ENCODE measurements around the gene ARL15.

The ARL15 gene

DNA sequence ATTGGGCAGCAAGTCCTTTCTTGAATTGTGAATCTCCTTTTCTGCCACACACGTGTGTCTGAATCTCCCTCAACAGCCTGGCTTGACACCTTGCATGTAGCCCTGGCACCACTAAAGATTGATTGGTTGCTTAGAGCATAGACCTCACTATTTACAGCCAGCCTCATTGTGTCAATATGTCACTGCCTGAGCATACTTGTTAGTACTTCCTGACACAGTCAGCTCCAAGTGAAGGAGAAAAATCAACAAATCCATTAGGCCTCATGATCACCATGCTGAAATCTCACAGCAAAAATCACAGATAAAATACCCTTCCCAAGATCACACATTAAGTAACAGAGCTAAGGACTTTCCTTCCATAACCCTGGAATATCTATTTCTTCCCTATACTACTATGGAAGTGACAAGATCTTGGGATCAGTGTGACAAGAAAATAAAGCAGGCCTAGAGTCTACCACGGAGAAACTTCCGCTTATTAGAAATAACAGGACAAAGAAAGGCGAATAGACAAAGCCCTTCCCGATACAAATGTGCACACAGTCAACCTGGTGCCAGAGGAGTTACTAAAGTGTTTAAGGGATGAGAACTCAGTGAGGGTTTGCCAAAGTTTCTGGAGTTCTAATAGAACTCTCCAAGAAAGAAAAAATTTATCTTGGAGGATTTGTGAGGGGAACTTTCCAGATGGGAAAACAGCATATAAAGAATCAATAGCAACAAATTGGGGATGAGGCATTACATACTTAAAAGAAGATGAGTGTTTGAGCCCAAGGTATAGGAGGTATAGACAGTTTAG lies 5.6 kb upstream of the ARL15 start:
- DNase-seq (ENCODE audit: low spot score): no peak

DNA sequence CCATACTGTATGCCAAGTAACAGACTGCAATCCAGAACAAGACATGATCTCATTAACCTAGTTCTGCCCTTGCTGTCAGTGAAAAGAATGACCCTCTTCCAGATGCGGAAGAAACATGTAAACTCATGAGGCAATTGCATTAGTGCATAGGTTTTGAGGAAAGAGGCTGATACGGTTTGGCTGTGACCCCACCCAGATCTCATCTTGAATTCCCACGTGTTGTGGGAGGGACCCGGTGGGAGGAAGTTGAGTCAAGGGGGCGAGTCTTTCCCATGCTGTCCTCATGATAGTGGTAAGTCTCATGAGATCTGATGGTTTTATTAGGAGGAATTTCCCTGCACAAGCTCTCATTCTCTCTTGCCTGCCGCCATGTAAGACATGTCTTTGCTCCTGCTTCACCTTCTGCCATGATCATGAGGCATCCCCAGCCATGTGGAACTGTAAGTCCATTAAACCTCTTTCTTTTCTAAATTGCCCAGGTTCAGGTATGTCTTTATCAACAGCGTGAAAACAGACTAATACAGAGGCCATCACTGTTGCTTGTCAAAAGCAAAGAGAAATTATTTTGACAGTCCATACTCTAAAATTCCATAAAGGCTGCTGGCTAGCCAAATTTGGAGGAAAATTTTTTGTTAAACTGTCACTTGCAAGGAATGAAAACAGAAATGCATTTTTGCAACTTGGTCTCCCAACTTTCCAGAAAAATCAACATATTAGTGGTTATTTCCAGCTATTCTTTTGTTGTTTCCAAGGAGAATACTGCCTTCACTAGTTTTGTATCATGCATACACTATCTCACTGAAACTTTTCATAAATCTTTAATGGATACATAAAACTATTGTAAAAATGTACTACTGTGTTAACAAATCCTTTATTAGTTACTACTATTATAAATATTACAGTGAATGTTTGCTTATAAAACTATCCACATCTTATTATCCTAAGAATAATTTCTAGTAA lies 3.2 kb upstream of the ARL15 start:
- no peak for DNase-seq (ENCODE audit: low spot score)

GRCh38 chr5:54312499-54312898 lies 2.1 kb upstream of the ARL15 start:
- DNase-seq (ENCODE audit: low spot score): no peak

- DNase-seq (ENCODE audit: low spot score): peak; percentile 27
Measured at GRCh38 chr5:54311176-54311677, 854 bp upstream of the ARL15 start.

DNA sequence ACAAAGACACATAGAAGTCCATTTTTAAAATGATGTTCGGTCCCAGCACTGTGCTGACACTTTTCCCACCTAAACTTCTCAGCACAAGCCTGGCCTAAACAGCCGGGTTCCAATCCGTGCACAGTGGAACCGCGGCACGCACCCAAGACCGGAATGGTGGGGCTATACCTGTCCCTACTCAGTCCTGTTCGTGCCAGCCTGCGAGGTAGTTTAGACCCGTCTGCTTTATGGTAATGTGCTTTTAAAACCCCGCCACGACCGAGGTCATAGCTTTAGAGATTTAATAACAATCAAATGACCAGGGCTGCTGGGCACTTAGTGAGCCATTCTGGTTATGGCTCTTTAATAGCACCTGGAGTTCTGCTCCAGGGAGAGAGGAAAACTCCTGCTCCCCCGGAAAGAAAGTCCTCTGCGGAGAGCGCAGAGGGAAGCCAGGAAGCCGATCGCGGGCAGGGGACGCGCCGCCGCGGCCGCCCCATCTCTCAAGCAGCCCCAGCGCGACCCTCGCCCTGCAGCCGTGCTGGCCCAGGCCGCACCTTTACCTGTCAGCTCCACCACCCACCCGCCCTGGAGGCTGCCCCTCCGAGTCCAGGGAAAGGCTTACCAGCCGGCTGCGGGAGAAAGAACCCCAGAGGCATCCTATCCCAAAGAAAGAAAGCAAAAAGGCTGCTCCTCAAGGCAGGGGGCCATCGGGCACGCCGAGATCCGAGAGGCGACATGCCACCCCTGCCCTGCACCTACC lies 511 bp downstream of the ARL15 start:
- DNase-seq (ENCODE audit: low spot score): no peak

DNA sequence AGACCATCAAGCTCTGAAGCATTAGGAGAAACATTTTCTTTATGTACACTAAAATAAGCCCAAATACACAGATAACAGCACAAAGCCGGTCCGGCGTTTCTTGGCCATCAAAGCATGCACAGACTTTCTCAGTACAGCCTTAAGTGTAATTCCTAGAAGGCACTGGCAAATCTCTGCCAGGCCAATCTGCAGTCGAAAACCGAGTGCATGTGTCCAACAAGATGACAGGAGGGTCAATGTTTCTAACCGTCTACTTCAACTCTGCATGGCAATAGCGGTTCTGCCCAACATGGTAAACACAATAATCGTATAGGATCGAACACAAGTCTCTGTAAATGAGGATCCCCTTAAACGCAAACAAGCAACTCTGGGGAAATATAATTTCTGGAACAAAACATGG lies 1.1 kb downstream of the ARL15 start:
- DNase-seq (ENCODE audit: low spot score): no peak

GRCh38 chr5:54307583-54307982 lies 2.8 kb downstream of the ARL15 start:
- no peak for DNase-seq (ENCODE audit: low spot score)

DNA sequence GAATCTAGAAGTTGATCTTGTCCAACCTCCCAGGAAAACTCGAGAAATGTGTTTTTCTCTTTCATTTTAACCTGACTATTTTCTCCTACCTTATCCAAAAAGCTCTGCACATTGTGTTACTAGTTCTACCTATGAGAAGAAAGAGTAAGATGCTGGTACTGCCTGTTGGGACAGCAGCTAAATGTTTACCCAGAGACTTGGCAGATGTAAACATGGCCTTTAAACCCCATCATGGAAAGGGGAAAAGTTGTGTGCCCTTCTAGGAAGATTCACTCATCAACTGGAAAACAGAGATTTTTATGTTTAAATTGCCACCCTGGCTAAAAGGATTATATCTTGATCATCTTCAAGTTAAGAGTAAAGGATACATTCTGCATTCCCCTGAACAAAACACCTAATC lies 3.5 kb downstream of the ARL15 start:
- DNase-seq (ENCODE audit: low spot score): no peak

- no peak for DNase-seq (ENCODE audit: low spot score)
Measured at GRCh38 chr5:54305737-54306136, 4.6 kb downstream of the ARL15 start.

- DNase-seq (ENCODE audit: low spot score): no peak
Measured at GRCh38 chr5:54304040-54304439, 6.3 kb downstream of the ARL15 start.

- no peak for DNase-seq (ENCODE audit: low spot score)
Measured at GRCh38 chr5:54302267-54302687, 8.1 kb downstream of the ARL15 start.

DNA sequence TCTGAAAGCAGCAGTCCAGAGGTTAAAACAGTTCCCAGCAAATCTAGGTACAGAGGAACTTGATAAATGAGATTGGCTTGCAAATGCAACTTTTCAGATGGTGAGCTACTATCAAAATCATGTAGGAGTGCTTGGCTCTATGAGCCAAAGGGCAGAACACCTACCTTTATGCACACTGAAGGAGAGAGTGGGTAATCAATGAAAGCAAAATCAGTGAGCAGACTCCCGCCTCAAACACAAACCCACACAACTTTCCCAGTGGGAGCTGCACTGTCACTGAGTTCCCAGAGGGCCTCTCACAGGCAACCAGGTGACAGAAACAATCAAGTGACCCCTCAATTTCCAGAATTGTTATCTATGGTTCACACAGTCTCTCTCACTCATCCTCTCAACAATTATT lies 8.5 kb downstream of the ARL15 start:
- DNase-seq (ENCODE audit: low spot score): no peak

GRCh38 chr5:54301220-54301619 lies 9.2 kb downstream of the ARL15 start:
- DNase-seq (ENCODE audit: low spot score): no peak

DNA sequence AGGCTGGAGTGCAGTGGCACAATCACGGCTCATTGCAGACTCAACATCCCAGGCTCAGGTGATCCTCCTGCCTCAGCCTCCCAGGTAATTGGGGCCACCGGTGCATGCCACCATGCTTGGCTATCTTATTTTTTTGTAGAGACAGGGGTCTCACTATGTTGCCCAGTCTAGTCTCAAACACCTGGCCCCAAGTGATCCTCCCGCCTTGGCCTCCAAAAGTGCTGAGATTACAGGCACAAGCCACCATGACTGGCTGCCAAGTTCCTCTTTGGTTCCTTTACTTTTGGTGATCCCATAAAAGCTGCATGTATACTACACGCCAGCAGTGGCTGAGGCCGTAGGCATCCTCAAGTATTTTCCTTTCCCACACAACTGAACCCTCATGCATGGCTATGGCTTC lies 11.4 kb downstream of the ARL15 start:
- no peak for DNase-seq (ENCODE audit: low spot score)

GRCh38 chr5:54296386-54296785 lies 14.0 kb downstream of the ARL15 start:
- no peak for DNase-seq (ENCODE audit: low spot score)

GRCh38 chr5:54295651-54296276 lies 14.6 kb downstream of the ARL15 start:
- DNase-seq (ENCODE audit: low spot score): no peak

- DNase-seq (ENCODE audit: low spot score): no peak
Measured at GRCh38 chr5:54294097-54294667, 16.2 kb downstream of the ARL15 start.

DNA sequence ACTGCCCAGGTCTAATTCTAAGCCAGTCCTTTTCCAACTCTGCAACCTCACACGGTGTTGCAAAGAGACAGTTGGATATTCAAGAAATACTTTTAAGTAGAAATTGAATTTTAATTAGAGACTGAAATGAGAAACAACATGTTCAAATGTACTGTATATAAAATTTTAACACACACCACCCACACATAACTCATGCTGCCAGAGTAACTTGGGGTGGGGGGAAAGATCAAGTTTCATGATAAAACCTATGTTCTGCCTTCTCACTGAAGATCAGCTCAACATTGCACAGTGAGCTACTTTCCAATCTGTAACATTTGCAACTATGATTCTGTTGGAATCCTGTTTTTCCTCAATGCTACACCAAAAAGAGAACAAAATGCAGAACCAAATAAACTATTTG lies 17.5 kb downstream of the ARL15 start:
- no peak for DNase-seq (ENCODE audit: low spot score)

DNA sequence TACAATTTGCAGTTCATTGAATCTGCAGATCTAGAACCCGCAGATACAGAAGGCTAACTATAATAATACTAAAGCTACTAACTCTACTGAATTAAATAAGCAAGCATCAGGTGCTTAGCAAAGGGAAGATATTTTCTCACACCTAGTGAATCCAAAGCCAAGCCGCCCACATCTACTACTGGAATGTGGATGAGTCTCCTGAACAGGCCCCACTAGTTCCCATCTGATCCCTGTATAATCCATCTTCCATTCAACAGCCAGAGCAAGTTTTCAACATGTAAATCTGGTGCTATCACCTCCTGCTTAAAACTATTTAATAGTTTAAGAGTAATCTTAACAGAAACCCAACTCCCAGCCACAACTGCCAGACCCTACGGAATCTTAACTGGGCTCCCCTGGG lies 18.9 kb downstream of the ARL15 start:
- DNase-seq (ENCODE audit: low spot score): no peak

DNA sequence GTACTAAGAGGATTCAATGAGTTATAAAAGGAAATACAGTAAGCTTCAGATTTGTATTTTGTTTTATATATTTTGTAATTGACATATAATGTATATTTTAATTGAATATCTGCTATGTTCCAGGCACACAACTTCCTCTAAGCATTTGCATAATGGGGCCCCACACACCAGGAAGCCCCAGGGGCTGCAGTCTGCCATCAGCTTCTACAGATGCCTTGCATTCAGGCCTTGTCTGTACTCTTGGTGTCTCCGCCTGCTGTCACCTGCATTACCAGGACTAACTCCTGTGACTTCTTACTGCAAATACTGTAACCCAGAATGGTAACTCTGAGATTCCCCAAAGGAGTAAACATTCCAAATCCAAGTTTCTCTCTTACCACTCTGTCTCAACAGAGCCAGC lies 20.6 kb downstream of the ARL15 start:
- DNase-seq (ENCODE audit: low spot score): no peak

GRCh38 chr5:54288568-54289217 lies 21.7 kb downstream of the ARL15 start:
- DNase-seq (ENCODE audit: low spot score): no peak

All from kidney capillary endothelial cell (primary cell).